Heart left ventricle (tissue), 16 donors: ENCODE results near the gene FHL2. TPM values are rescaled to one million over a fixed set of nuclear protein-coding genes. Genes with fewer than 3 reads are reported as not detected.
"Not testable (repeated sequence)": the region's sequence is repeated elsewhere in the genome, so short reads cannot be mapped to it uniquely, and the experiment has no call there.

Experiments used
- ATAC-seq, 4 donors: fragments of 200-7000 bp; cut with Tn5 transposase; one replicate each; pipeline ENCODE4 v1.9.1; 2020 to 2022; ENCODE audit warnings: moderate library complexity in 4 of 4, mild to moderate bottlenecking in 3 of 4, moderate number of reproducible peaks in 1 of 4
- DNase-seq, 5 donors: peaks; one replicate each; pipeline ENCODE4 v3.0.0-alpha.2; 2020
- H3K27ac ChIP-seq, 12 donors: fragments of 200-600 bp; sonication (generic) in 4 of 12; one replicate each; pipeline versions ENCODE4 v1.5.0 to v1.8.0; 2016 to 2022; ENCODE audit warnings: mild to moderate bottlenecking in 2 of 12
- H3K27me3 ChIP-seq, 9 donors: fragments of 200-600 bp; sonication (generic) in 2 of 9; one replicate each; pipeline versions ENCODE4 v1.5.1 to v1.8.0; 2016 to 2022; ENCODE audit warnings: mild to moderate bottlenecking in 3 of 9
- H3K36me3 ChIP-seq, 9 donors: fragments of 200-600 bp; sonication (generic) in 2 of 9; one replicate each; pipeline versions ENCODE4 v1.5.0 to v1.8.0; 2018 to 2022; ENCODE audit warnings: mild to moderate bottlenecking in 2 of 9
- H3K4me1 ChIP-seq, 12 donors: fragments of 200-600 bp; sonication (generic) in 4 of 12; one replicate each; pipeline versions ENCODE4 v1.5.0 to v1.8.0; 2016 to 2022; ENCODE audit warnings: mild to moderate bottlenecking in 3 of 12
- H3K4me3 ChIP-seq, 12 donors: fragments of 200-600 bp; sonication (generic) in 4 of 12; one replicate each; pipeline versions ENCODE4 v1.5.0 to v1.8.0; 2017 to 2022; ENCODE audit warnings: mild to moderate bottlenecking in 9 of 12, moderate library complexity in 4 of 12
- H3K9me3 ChIP-seq, 12 donors: fragments of 200-600 bp; sonication (generic) in 4 of 12; one replicate each; pipeline versions ENCODE4 v1.5.0 to v1.8.0; 2016 to 2022; ENCODE audit warnings: mild to moderate bottlenecking in 1 of 12
- POLR2A ChIP-seq, 2 donors: fragments of 450-650 bp; IDR thresholded peaks; one replicate each; pipeline ENCODE4 v1.6.1; 2017; ENCODE audit warnings: antibody characterized with exemption in 2 of 2, mild to moderate bottlenecking in 2 of 2, moderate library complexity in 2 of 2
- WGBS, 4 donors: extraction: QIAGEN DNeasy Blood & Tissue Kit in 2 of 4; methylation state at CpG; one replicate each; pipeline versions ENCODE4 v1.1.5 to v1.1.7; 2013 to 2018; 5-methylcytosine and 5-hydroxymethylcytosine counted together
- intact Hi-C, 10 donors: fragments of 100-400 bp; cut with DNase I; formaldehyde crosslinking; loops; one replicate each; pipeline versions ENCODE4 v1.11.1 to v1.14.2; 2022
- polyA plus RNA-seq, 2 donors: library from polyadenylated mRNA; stranded (reverse); fragments of 200-250 nt; gene quantifications; one replicate each; pipeline ENCODE4 v1.2.3, GENCODE V29; 2013
- total RNA-seq, 9 donors: library from RNA; depleted of rRNA in 2 of 9; stranded (reverse); fragments of >200 nt in 2 of 9; fragmentation: NEBNext Ultra II Directional in 3 of 9; extraction: Animal tissue kit (Norgen Biotek cat#: 25700) in 3 of 9; gene quantifications; one replicate each; pipeline versions ENCODE4 v1.1.0 to v1.2.4, GENCODE V29; 2016 to 2023
- TF ChIP-seq, protein P1 (sequence below), 12 donors: fragments of 200-600 bp; sonication (generic) in 4 of 12; IDR thresholded peaks; one replicate each; pipeline versions ENCODE4 v1.5.0 to v1.8.0; 2018 to 2022; ENCODE audit warnings: antibody characterized with exemption in 12 of 12, mild to moderate bottlenecking in 5 of 12
- donor health status: ischemic (EF 13 %, LVEDD 7.1; RV severe dilation, severe dysfunction).
- donor health status: healthy with polysubstance abuse.
- donor health status: DM: no; HTN: yes; CAD: no.
- donor health status: DM: no; HTN: no; CAD: no.
- donor health status: ischemic (EF 25% LVEDD 6.9; RV normal size, moderate dysfunction).
- donor health status: ischemic (EF 25% LVEDD 5.7; RV mildly dilated, moderate dysfunction).
- donor health status: healthy.
- donor health status: DM: yes; HTN: yes; CAD: no.
- donor health status: ischemic (EF 35%, LVEDD 5.7; RV mildly dilated, moderate dysfunction).
- donor health status: nonischemic (EF 11% LVEDD 7.7; RV severe dilation, severe dysfunction).
- donor health status: DM: yes; HTN: yes; CAD: no.
- donor health status: PGD.
- donor health status: ischemic (EF 29% LVEDD 5.4; RV normal size, mild dysfunction).
- donor health status: nonischemic (EF 23%, LVEDD 6.1; RV moderate dilation, normal function).

The FHL2 gene
- total and polyA plus RNA-seq, 11 donors, result 649 to 4,692 (median 1,165) TPM

DNA sequence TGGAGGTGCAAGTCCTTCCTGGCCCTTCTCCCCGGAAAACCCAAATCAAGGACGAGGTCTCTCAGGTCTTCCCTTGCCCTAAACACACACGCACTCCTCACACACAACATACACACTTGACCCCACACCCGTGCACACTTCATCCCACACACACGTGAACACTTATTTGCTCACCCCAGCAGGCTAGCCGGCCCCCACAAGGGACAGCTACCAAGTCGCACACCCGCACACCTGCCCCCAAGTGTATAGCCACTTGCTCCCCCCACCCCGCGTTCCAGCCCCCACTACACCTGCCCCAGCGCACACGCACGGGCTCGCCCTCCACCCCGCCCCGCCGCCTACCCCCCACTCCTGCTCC is 69.7 kb downstream of the FHL2 start:
- ATAC-seq, result peak in 3 of 4 donors; percentile 13 to 38 (median 34)
- intact Hi-C loops, result no loop called here
- H3K27ac ChIP-seq, result peak overlapping the region in 11 of 12 donors; percentile 39 to 81 (median 68)

DNA sequence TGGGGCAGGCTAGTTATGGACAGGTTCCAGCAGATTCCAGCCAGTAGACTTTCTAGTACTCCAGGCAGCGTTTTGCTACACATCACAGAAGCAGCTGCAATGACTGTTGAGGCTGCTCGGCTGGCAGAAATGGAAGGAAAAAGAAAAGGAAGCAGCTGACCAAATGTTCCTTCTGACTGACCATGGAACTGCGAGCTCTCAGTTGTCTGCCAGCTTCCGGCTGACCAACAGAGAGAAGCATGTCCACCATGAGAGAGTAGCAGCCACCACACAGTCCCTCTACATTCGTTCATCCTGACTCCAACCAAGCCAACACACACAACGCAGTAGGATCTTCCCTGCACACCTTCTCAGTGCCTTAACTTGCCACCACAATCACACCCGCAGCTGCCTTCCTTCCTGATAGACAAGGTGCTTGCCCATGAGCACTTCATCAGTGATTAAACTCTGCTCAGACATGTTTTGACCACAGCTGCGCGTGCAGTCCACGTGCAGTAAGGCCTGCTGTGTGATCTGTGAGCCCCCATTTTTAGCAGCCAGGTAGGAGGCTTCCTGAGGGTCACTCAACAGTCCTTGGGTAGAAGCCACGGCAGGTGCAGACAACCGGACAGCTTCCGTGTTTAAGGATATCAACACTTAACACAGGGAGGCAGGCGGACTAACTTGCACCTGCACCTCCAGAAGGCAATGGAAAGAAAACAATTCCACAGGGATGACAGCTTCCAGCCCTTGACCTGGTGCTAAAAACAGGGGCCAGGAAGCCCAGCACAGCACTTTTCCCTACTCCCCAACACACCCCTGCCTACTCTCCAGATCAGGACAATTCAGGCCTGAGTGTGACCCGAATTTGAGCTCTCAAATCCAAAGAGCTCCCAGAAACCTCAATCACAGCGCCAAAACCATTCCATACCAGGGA is 70.3 kb downstream of the FHL2 start:
- peak; percentile 12 to 41 (median 36) for ATAC-seq
- intact Hi-C loops, result no loop called here
- 31 to 38% (median 33%) methylated on average over 16 of the region's 16 CpGs for WGBS, 4 donors
- Histone ChIP-seq H3K4me1 (peaks cover 0 to 38% (median 13%) of the 10 kb centered on the region in 12 donors), H3K9me3 (no peaks in the 10 kb centered on the region), H3K4me3 (peak overlapping the region in 11 of 12 donors; percentile 35 to 93 (median 65)), H3K36me3 (peaks cover 0 to 5% (median 0%) of the 10 kb centered on the region in 9 donors), H3K27me3 (no peaks in the 10 kb centered on the region), H3K27ac (peak overlapping the region in 11 of 12 donors; percentile 39 to 81 (median 68))
- peak in 3 of 5 donors; percentile 24 to 32 (median 30) for DNase-seq
- TF ChIP-seq, protein P1, sequence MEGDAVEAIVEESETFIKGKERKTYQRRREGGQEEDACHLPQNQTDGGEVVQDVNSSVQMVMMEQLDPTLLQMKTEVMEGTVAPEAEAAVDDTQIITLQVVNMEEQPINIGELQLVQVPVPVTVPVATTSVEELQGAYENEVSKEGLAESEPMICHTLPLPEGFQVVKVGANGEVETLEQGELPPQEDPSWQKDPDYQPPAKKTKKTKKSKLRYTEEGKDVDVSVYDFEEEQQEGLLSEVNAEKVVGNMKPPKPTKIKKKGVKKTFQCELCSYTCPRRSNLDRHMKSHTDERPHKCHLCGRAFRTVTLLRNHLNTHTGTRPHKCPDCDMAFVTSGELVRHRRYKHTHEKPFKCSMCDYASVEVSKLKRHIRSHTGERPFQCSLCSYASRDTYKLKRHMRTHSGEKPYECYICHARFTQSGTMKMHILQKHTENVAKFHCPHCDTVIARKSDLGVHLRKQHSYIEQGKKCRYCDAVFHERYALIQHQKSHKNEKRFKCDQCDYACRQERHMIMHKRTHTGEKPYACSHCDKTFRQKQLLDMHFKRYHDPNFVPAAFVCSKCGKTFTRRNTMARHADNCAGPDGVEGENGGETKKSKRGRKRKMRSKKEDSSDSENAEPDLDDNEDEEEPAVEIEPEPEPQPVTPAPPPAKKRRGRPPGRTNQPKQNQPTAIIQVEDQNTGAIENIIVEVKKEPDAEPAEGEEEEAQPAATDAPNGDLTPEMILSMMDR (IDR thresholded peaks at IDR 0.05), result no peak
- TF ChIP-seq POLR2A (IDR thresholded peaks at IDR 0.05), result no peak

More for the DNA sequence above, 69.7 kb downstream of the FHL2 start:
- TF ChIP-seq POLR2A (IDR thresholded peaks at IDR 0.05), result no peak
- TF ChIP-seq, protein P1 (IDR thresholded peaks at IDR 0.05), result no peak
- peak in 1 of 5 donors; percentile 26 for DNase-seq
- peak overlapping the region in 11 of 12 donors; percentile 35 to 93 (median 65) for H3K4me3 ChIP-seq
- 1% methylated on average over 10 to 17 of the region's 17 CpGs for WGBS, 4 donors
- H3K4me1 ChIP-seq, result peaks cover 0 to 38% (median 13%) of the 10 kb centered on the region in 12 donors
- peaks cover 0 to 9% (median 0%) of the 10 kb centered on the region in 9 donors for H3K36me3 ChIP-seq
- no peaks in the 10 kb centered on the region for H3K9me3 ChIP-seq
- H3K27me3 ChIP-seq, result no peaks in the 10 kb centered on the region

DNA sequence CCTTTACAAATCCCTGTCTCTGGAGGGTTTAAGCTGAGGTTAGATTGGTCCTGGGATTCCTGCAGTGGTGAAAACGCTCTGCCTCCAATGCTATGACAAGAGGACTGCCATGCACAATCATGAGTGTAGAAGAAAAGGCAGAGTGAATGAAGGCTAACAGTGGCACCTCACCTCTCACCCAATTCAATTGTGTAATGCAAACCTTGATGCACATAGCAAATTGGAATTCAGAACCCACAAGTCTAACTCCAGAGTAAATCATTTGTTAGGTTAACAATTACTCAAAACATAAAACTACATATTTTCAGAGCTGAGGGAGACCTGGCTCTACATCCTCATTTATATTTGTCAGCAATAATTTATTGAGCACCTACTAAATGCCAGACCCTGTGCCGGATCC is 71.2 kb downstream of the FHL2 start:
- DNase-seq (no peak), ATAC-seq (no peak)
- no peaks in the 10 kb centered on the region for H3K27me3 ChIP-seq
- TF ChIP-seq POLR2A (IDR thresholded peaks at IDR 0.05), result no peak
- TF ChIP-seq, protein P1 (IDR thresholded peaks at IDR 0.05), result no peak
- H3K9me3 ChIP-seq, result no peaks in the 10 kb centered on the region
- 85 to 90% (median 88%) methylated on average over 2 of the region's 2 CpGs for whole genome bisulfite sequencing, 4 donors
- peak overlapping the region in 1 of 12 donors; percentile 75 for H3K4me3 ChIP-seq
- peaks cover 0 to 38% (median 14%) of the 10 kb centered on the region in 12 donors for H3K4me1 ChIP-seq
- peaks cover 0 to 5% (median 0%) of the 10 kb centered on the region in 9 donors for H3K36me3 ChIP-seq
- peak overlapping the region in 1 of 12 donors; percentile 78 for H3K27ac ChIP-seq
- intact Hi-C loops, result no loop called here

DNA sequence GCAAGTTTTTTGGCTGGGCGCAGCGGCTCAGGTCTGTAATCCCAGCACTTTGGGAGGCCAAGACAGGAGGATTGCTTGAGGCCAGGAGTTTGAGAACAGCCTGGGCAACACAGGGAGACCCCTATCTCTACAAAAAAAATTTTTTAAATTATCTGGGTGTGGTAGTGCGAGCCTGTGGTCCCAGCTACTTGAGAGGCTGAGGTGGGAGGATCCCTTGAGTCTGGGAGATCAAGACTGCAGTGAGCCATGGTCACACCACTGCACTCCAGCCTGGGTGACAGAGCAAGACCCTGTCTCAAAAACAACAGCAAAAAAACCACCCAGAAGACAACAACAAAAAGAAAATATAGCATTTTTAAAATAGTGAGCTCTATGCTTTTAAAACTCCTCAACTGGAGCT is 71.6 kb downstream of the FHL2 start:
- H3K9me3 ChIP-seq, H3K27ac ChIP-seq, ATAC-seq, H3K4me3 ChIP-seq, DNase-seq, intact Hi-C loops, H3K27me3 ChIP-seq, H3K36me3 ChIP-seq: not testable (repeated sequence)
- WGBS, 4 donors, result 86 to 96% (median 93%) methylated on average over 3 of the region's 3 CpGs
- H3K4me1 ChIP-seq, result peaks cover 0 to 38% (median 14%) of the 10 kb centered on the region in 12 donors
